GM12892 (cell line): ENCODE data around the gene NTPCR.

Experiments
- DNase-seq: peaks from one replicate; pipeline ENCODE4 v3.0.0; 2011; ENCODE audit not compliant: insufficient read length
- FAIRE-seq: peaks from 2 replicates; lab custom pipeline; 2011; peaks lifted over from hg19 to GRCh38; lab: Jason Lieb, UNC
- POLR2A ChIP-seq: IDR thresholded peaks from 2 replicates; pipeline ENCODE4 v1.6.1; 2011; ENCODE audit warnings: low read depth, low read length, control low read depth
- POLR2AphosphoS5 ChIP-seq: IDR thresholded peaks from 2 replicates; pipeline ENCODE4 v1.6.1; 2011; ENCODE audit warnings: low read depth, low read length, control low read depth
- TAF1 ChIP-seq: IDR thresholded peaks from 2 replicates; pipeline ENCODE4 v1.6.1; 2011; ENCODE audit warnings: low read depth, mild to moderate bottlenecking, control low read depth, low read length, borderline replicate concordance

Gene NTPCR

GRCh38 chr1:232949636-232950196 lies 695 bp upstream of the NTPCR start:
- peak; percentile 70 for FAIRE-seq
- DNase-seq, result no peak
- TF ChIP-seq TAF1 (no peak), POLR2AphosphoS5 (no peak), POLR2A (no peak)

DNA sequence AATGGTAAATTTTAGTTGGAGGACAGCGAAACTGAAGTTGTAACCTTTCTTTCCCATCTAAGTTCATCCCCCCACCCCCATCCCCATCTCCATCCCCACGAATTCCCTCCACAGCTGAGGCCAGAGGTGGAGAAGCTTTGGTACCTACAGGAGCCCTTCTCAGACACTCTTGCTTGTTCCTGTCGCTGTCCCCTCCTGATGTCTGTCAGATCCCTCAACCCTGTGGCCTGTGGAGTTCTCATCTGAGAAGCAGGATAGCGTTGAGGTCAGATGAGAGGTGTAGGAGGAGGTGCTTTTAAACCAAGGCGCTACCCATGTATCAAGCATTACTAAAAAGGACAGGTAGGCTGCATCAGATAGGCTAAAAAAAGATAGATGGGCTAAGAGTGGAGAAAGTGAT lies 769 bp downstream of the NTPCR start:
- TF ChIP-seq POLR2A, result no peak
- no peak for TF ChIP-seq POLR2AphosphoS5
- no peak for TF ChIP-seq TAF1
- no peak for DNase-seq

DNA sequence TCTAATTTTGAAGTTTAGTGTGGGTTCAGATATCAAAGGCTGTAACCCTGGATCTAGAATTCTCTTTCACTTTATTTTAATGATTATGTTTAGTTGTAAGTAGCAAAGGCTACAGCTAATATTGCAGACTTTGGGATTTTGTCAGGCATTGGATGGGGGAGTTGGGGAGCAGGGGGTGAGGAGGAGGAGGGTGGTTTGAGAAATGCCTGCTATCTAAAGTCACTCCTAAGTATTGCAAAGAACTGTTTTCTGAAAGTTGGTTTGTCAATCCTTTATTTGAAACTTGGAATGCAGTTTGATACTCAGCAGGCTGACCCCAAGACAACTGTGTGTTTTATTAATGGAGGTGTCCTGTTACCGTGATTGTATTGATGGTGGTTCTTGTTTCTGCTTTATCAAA lies 1.2 kb downstream of the NTPCR start:
- TF ChIP-seq TAF1 (no peak), POLR2AphosphoS5 (no peak), POLR2A (no peak)
- DNase-seq (no peak), FAIRE-seq (no peak)

More for the DNA sequence above, 769 bp downstream of the NTPCR start:
- no peak for FAIRE-seq

DNA sequence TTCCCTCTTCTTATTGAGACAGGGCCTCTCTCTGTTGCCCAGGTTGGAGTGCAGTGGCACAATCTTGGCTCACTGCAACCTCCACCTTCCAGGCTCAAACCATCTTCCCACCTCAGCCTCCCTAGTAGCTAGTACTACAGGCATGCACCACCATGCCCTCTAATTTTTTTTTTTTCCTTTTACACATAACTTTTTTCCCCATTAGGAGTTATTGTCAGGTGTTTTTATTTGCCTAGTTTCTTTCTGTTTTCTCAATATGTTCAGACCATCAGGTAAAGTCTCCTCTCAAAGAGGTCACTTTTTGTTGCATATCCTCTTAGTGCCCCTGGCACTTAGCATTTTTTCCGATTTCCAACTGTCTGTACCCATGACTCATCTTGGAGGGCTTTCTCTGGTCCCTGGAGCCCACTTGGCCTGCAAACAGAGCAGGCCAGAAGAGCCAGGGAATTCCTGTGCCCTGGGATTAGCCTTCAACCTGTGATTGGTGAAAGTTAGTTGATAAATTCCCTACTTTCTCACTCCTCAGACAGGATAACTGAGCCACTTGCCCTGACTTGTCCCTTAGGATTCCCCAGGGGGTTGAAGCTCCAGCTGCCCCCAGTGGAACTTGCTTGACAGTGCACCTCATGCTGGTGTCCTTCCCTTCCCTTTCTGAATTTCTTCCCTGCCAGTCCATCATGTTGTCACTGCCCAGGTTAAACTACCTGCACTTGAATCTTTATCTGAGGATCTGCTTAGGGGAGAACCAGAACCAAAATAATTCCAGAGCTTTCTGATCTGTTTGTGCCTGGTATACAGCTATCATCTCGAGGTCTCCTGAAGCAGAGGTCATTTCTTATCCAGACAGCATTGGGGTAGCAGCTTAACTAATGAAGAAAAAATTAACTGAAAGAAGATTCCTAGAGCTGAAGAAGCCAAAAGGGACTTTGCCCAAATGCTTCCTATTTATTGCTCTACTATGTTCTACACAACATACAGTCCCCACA lies 2.4 kb downstream of the NTPCR start:
- DNase-seq (no peak), FAIRE-seq (no peak)
- no peak for TF ChIP-seq POLR2A
- TF ChIP-seq TAF1, result no peak
- TF ChIP-seq POLR2AphosphoS5, result no peak

DNA sequence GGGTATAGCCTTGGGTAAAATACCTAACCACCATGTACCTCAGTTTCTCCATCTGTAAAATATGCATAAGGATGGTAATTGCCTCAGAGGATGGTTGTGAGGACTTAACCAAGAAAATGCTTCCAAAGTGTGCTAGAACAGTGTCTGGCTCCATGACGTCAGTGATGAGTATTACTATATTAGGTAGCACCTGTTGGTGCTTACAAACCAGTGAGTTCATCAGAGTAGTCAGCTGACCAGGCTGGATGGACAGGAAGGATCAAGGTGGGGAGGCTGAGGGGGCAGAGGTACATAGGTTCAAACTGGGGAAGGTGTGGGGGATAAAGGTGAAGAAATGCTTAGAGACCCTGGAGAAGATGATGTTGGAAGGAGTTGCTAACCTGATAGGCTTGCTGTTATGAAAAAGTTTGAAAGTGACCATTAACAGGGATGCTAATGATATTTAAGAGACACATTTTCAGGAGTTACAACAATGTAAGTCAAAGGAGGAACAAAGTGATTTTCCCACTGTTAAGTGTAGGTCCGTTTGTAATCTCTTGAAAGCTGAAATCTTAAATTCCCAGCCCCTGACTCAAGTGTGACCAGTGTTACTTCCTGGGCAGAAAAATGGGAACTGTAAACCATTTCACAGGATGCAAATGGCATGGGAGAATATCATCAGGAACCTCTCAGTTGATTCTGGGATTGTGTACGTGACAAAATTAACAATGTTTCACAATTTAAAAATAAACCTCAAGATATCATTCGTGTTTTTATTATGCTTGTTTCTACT lies 4.4 kb downstream of the NTPCR start:
- FAIRE-seq, result no peak
- no peak for TF ChIP-seq POLR2A
- no peak for TF ChIP-seq POLR2AphosphoS5
- TF ChIP-seq TAF1, result no peak
- no peak for DNase-seq

- DNase-seq (no peak), FAIRE-seq (no peak)
- TF ChIP-seq TAF1, result no peak
- TF ChIP-seq POLR2AphosphoS5, result no peak
- no peak for TF ChIP-seq POLR2A
Measured at GRCh38 chr1:232956081-232956480, 5.7 kb downstream of the NTPCR start.

DNA sequence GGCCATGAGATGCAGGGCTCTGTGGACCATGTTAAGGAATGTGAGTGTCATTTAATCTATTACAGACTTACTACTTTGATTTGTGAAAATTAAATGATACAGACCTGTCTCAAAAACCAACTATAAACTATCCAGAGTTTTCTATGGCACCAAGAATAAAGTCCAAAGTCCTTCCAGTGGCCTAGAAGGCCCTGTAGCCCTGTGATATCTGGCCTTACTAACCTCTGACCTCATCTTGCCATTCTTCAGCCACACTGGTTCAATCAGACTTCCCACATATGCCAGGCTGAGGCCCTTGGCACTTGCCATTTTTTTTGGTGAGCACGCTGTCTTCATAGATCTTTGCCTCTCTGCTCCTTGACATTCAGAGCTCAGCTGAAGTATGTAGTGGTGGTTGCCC lies 7.7 kb downstream of the NTPCR start:
- DNase-seq, result no peak
- TF ChIP-seq POLR2AphosphoS5 (no peak), POLR2A (no peak), TAF1 (no peak)
- no peak for FAIRE-seq

GRCh38 chr1:232962761-232963745 lies 12.6 kb downstream of the NTPCR start:
- DNase-seq, result no peak
- no peak for TF ChIP-seq TAF1
- no peak for FAIRE-seq

DNA sequence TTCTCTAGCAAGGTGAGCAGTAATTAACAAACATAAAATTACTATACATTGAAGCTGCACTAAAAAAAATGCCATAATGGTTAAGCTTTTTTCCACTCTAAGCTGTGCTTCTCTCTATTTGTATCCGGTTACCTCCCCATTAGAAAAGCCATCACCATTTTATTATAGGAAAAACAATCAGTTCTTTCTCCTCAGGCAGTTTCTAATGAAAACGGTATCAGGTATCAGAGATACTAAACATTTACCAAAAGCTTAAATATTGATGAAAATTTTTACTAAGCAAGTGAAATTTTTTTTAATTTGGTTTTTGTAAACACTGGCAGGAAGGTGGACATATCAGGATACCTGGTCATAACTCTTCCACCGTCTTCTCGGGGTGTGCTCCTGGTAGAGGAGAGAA lies 14.2 kb downstream of the NTPCR start:
- FAIRE-seq, result no peak
- TF ChIP-seq POLR2AphosphoS5, result no peak
- TF ChIP-seq POLR2A, result no peak
- no peak for TF ChIP-seq TAF1
- no peak for DNase-seq

GRCh38 chr1:232965124-232965911 lies 14.9 kb downstream of the NTPCR start:
- no peak for TF ChIP-seq TAF1
- TF ChIP-seq POLR2A, result no peak; the same call in 1 of the 2 replicates
- no peak for TF ChIP-seq POLR2AphosphoS5
- peak; percentile 78 for FAIRE-seq
- DNase-seq, result no peak
